ENCODE results near the gene ICAM4. TPM values are rescaled to one million over a fixed set of nuclear protein-coding genes. Genes with fewer than 3 reads are reported as not detected.
A peak's percentile ranks its signal among the peaks of the same experiment; 100 is the strongest.

Gene ICAM4
- total RNA-seq, 3 donors from 2014 or later: 0.24 to 0.32 TPM; not detected in 1

DNA sequence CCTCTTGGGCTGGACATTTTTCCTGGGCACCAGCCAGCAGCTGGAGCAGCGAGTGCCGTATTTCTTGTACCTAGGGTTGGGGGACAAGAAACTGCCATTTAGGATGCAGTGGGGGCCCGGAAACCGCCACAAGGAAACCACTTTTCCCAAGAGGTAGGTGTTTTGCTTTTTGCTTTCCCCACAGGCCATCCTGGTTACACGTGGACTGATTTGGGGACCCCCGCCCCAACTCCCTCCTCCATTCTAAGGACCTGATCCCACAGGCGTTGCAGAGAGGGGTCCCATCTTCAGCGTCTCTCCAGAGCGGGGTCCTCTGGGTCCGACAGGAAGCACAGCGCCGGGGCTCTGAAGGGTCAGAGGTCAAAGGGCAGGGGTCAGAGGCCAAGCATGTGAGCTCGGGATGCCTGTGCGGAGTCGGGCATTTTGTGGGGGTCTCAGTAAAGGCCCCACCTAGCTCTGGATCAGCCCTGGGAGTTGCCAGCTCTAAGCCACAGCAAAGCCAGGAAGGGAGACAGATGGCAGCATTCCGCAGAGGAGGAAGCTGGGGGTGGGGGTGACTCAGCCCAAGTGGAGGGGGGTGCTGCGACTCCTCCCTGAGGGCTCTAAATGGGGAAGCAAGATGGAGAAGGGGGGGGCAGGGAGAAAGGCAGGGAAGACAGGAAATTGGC lies 18.5 kb downstream of the ICAM4 start:
- peak; percentile 30 for ATAC-seq
- Histone ChIP-seq H3K36me3 (ENCODE audit: low read depth) (no peaks in the 10 kb centered on the region), H3K4me1 (ENCODE audit: low read depth) (no peaks in the 10 kb centered on the region), H3K4me3 (no peak overlapping the region), H3K9me3 (no peaks in the 10 kb centered on the region)
- intact Hi-C loops (cut with DNase I, micrococcal nuclease): no loop called here
- DNase-seq: no peak
- TF ChIP-seq, protein P1, sequence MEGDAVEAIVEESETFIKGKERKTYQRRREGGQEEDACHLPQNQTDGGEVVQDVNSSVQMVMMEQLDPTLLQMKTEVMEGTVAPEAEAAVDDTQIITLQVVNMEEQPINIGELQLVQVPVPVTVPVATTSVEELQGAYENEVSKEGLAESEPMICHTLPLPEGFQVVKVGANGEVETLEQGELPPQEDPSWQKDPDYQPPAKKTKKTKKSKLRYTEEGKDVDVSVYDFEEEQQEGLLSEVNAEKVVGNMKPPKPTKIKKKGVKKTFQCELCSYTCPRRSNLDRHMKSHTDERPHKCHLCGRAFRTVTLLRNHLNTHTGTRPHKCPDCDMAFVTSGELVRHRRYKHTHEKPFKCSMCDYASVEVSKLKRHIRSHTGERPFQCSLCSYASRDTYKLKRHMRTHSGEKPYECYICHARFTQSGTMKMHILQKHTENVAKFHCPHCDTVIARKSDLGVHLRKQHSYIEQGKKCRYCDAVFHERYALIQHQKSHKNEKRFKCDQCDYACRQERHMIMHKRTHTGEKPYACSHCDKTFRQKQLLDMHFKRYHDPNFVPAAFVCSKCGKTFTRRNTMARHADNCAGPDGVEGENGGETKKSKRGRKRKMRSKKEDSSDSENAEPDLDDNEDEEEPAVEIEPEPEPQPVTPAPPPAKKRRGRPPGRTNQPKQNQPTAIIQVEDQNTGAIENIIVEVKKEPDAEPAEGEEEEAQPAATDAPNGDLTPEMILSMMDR (IDR thresholded peaks at IDR 0.05): no peak

DNA sequence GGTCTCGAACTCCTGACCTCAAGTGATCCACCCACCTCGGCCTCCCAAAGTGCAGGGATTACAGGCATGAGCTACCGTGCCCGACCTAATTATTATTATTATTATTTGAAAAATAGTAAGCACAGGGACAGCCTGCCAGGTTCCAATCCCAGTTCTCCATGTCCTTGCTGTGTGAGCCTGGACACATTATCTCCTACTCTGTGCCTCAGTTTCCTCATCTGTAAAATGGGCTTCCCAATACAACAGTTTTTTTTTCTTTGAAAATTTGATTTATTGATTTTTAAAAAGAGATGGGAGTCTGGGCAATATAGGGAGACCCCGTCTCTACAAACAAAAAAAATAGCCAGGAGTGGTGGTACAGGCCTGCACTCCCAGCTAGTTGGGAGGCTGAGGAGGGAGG lies 19.6 kb downstream of the ICAM4 start:
- TF ChIP-seq, protein P1 (IDR thresholded peaks at IDR 0.05): no peak
- intact Hi-C loops (cut with DNase I, micrococcal nuclease): no loop called here

DNA sequence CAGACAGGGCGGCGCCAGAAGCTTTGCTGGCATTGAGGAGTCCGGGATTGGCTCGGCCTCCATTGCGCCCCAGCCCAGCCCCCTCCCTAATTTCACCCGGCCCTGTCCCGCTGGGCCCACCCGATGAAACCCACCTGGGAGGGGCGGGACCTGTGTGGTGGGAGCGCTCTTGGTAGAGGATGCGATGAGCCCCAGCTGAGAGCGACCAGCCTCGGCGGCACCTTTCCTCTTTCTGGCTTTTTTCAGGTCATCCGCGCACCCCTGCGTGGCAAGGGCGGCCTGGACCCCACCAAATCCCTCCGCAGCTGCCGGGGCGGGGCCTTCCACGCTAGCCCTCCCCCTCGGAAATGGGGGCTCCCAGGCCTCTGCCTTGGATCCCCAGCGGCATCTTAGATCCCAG lies 22.7 kb downstream of the ICAM4 start, which contains the start of gene ZGLP1:
Gene ZGLP1, minus strand, starts transcription at position 393 of the 400 bp plus-strand sequence.
- no peaks in the 10 kb centered on the region for H3K36me3 ChIP-seq (ENCODE audit: low read depth)
- ATAC-seq (no peak), DNase-seq (no peak)
- no peaks in the 10 kb centered on the region for H3K9me3 ChIP-seq
- H3K4me3 ChIP-seq: no peak within 1 kb of the TSS
- TF ChIP-seq, protein P1 (IDR thresholded peaks at IDR 0.05): no peak
- intact Hi-C loops (cut with DNase I, micrococcal nuclease): no loop called here
- no peaks in the 10 kb centered on the region for H3K4me1 ChIP-seq (ENCODE audit: low read depth)

More for the DNA sequence above, 19.6 kb downstream of the ICAM4 start:
- DNase-seq (no peak), ATAC-seq (no peak)
- Histone ChIP-seq H3K4me3 (no peak overlapping the region), H3K9me3 (no peaks in the 10 kb centered on the region), H3K36me3 (ENCODE audit: low read depth) (no peaks in the 10 kb centered on the region), H3K4me1 (ENCODE audit: low read depth) (no peaks in the 10 kb centered on the region)

DNA sequence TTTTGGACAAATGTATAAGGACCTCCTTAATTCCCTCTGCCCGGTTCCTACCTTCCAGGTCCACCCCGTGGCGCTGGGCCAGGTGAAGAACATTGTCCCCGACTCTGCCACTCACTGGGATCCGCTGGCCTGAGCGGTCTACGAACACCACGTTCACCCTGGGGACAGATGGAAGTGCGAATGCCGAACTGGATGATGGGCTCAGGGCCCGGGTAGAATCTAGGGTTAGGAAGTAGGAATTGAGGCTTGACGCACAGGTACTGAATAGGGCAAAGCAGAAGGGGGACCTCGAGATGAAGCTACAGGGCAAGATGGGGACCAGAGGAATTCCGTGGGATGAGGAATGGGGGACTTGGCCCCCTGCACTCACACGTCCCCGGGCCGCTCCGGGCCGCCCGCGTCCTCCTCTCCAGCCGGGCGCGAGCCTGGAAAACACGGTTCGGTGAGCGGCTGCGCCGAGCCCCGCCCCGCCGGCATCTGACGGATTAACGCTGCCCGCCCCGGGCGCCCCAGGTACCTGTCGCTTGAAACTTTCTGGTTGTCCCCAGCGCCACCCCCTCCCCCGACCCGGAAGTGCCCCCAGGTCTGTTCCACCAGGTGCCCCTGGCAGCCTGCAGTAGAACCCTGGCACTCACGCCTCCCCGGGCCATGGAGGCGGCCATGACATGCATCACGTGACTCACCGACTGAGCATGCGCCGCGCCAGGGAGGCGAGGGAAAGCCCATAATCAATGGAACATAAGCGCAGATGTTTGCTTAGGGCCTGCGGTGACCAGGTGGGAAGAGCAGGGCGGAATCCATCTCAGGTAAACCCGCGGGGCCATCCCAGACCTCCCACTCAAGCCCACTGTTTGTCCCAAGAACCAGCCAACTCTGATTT lies 28.8 kb downstream of the ICAM4 start, which contains the start of gene FDX2:
Gene FDX2, minus strand, starts transcription at position 681 of the 880 bp plus-strand sequence. Its CDS starts 19 bp downstream, at position 662.
- Histone ChIP-seq H3K4me1 (ENCODE audit: low read depth) (peaks cover 9% of the 10 kb centered on the region), H3K9me3 (no peaks in the 10 kb centered on the region), H3K4me3 (peak within 1 kb of the TSS; percentile 56), H3K36me3 (ENCODE audit: low read depth) (peaks cover 8% of the 10 kb centered on the region)
- ATAC-seq: peak; percentile 94
- intact Hi-C loops (cut with DNase I, micrococcal nuclease): no loop called here
- TF ChIP-seq, protein P1 (IDR thresholded peaks at IDR 0.05): no peak
- DNase-seq: peak; percentile 91 to 95 (median 95)

DNA sequence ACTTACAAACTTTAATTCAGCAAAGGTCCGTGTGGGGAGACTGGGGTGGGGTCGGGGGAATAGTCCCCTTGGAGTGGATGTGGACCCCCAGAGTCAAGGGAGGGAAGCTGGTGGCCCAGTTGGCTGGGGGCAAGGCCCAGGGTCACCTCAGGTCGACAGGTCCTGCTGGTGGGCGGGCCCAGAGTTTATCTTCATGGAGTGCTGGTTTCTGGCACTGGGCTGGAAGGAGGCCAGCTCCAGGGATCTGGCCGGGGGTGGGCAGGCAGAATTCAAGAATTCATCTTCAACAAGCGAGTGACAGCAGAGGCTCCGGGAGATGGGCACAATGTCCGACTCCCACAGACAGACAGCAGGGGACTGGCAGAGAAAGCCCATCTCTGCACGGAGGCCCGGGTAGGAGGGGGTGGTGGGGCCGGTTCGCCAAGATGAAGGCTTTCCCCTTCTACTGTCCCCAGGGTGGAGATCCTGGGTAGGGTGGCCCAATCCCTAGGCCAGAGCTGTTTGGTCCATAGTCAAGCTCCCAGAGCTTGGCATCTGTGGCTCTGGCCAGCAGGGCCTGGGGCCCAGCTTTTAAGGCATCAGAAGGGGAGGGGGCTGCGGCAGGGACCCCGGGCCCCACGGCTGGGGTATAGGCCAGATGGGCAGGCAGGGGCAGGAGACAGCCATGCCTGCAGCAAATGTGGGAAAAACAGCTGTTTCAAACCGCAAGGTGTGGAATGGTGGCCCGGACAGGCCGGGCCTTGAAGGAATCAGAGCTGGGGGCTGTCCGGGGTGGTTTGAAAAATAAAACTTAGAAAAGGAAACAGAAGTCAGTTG lies 29.7 kb downstream of the ICAM4 start:
- Histone ChIP-seq H3K4me3 (no peak overlapping the region), H3K36me3 (ENCODE audit: low read depth) (peaks cover 8% of the 10 kb centered on the region)
- peak in 1 of 3 donors; percentile 51 for DNase-seq

More for the DNA sequence above, 29.7 kb downstream of the ICAM4 start:
- H3K9me3 ChIP-seq: no peaks in the 10 kb centered on the region
- intact Hi-C loops (cut with DNase I, micrococcal nuclease): no loop called here
- H3K4me1 ChIP-seq (ENCODE audit: low read depth): peaks cover 15% of the 10 kb centered on the region
- TF ChIP-seq, protein P1 (IDR thresholded peaks at IDR 0.05): no peak
- peak; percentile 10 for ATAC-seq
